ENCODE data around the gene SHD. TPM values are rescaled to one million over a fixed set of nuclear protein-coding genes. Genes with fewer than 3 reads are reported as not detected.

SHD gene
- total RNA-seq, 2 donors from 2014 or later: 2.8 to 6.6 TPM

DNA sequence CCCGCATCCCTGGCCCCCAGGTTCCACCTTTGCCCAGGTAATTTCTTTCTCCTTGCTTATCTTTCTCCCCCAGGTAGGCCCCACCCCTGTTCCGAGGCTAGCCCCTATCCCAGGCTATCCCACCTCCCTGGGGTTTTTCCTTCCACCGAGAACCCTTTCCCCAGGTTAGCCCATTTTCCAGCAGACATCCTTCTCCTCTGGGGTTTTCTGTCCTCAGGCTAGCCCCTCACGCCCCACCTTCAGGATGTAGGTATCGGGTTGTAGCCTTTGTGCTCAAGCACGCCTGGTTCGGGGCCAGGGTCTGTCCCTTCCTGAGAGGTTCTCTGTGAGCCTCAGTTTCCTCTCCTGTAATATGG is 26.2 kb downstream of the SHD start:
- H3K27ac Mint-ChIP-seq: no peak overlapping the region
- H3K36me3 ChIP-seq (ENCODE audit: control insufficient read depth, insufficient read depth, low read length): no peaks in the 10 kb centered on the region
- H3K4me1 ChIP-seq (ENCODE audit: control insufficient read depth, insufficient read depth, low read length): no peaks in the 10 kb centered on the region
- H3K4me3 ChIP-seq (ENCODE audit: low read length): no peak overlapping the region
- H3K9ac ChIP-seq (ENCODE audit: extremely low read depth, low read length, poor library complexity, severe bottlenecking): no peak overlapping the region
- peak; percentile 60 for DNase-seq
- H3K27ac ChIP-seq (ENCODE audit: low read depth, low read length): no peak overlapping the region
- H3K36me3 Mint-ChIP-seq (ENCODE audit: low read depth): peaks cover 19% of the 10 kb centered on the region
- H3K27me3 Mint-ChIP-seq (ENCODE audit: insufficient read depth): no peaks in the 10 kb centered on the region
- H3K9me3 ChIP-seq (ENCODE audit: control insufficient read depth, low read length): no peaks in the 10 kb centered on the region
- no peaks in the 10 kb centered on the region for H3K27me3 ChIP-seq (ENCODE audit: control insufficient read depth, insufficient read depth, low read length, poor library complexity, severe bottlenecking)
- H3K4me3 Mint-ChIP-seq: peak overlapping the region; percentile 51
- 87 to 98% methylated on average over 6 to 7 of the region's 7 CpGs for WGBS, 2 experiments (ENCODE audit: insufficient coverage in 1 of 2, insufficient read length in 1 of 2)
- H3K4me1 Mint-ChIP-seq: peaks cover 6% of the 10 kb centered on the region
- TF ChIP-seq, protein P1, sequence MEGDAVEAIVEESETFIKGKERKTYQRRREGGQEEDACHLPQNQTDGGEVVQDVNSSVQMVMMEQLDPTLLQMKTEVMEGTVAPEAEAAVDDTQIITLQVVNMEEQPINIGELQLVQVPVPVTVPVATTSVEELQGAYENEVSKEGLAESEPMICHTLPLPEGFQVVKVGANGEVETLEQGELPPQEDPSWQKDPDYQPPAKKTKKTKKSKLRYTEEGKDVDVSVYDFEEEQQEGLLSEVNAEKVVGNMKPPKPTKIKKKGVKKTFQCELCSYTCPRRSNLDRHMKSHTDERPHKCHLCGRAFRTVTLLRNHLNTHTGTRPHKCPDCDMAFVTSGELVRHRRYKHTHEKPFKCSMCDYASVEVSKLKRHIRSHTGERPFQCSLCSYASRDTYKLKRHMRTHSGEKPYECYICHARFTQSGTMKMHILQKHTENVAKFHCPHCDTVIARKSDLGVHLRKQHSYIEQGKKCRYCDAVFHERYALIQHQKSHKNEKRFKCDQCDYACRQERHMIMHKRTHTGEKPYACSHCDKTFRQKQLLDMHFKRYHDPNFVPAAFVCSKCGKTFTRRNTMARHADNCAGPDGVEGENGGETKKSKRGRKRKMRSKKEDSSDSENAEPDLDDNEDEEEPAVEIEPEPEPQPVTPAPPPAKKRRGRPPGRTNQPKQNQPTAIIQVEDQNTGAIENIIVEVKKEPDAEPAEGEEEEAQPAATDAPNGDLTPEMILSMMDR (conservative IDR thresholded peaks at IDR 0.05): no peak
- no peaks in the 10 kb centered on the region for H3K9me3 Mint-ChIP-seq

GRCh38 chr19:4305659-4306058 is 26.6 kb downstream of the SHD start:
- 92 to 94% methylated on average over 12 to 16 of the region's 16 CpGs for WGBS, 2 experiments (ENCODE audit: insufficient coverage in 1 of 2, insufficient read length in 1 of 2)
- no peaks in the 10 kb centered on the region for H3K9me3 ChIP-seq (ENCODE audit: control insufficient read depth, low read length)
- no peaks in the 10 kb centered on the region for H3K27me3 Mint-ChIP-seq (ENCODE audit: insufficient read depth)
- peak overlapping the region; percentile 51 for H3K4me3 Mint-ChIP-seq
- peaks cover 4% of the 10 kb centered on the region for H3K9me3 Mint-ChIP-seq
- H3K36me3 ChIP-seq (ENCODE audit: control insufficient read depth, insufficient read depth, low read length): peaks cover 3% of the 10 kb centered on the region
- DNase-seq: no peak
- no peak overlapping the region for H3K27ac ChIP-seq (ENCODE audit: low read depth, low read length)
- no peak overlapping the region for H3K4me3 ChIP-seq (ENCODE audit: low read length)
- H3K27me3 ChIP-seq (ENCODE audit: control insufficient read depth, insufficient read depth, low read length, poor library complexity, severe bottlenecking): no peaks in the 10 kb centered on the region
- H3K4me1 Mint-ChIP-seq: peaks cover 6% of the 10 kb centered on the region
- no peak overlapping the region for H3K9ac ChIP-seq (ENCODE audit: extremely low read depth, low read length, poor library complexity, severe bottlenecking)
- no peaks in the 10 kb centered on the region for H3K4me1 ChIP-seq (ENCODE audit: control insufficient read depth, insufficient read depth, low read length)
- H3K36me3 Mint-ChIP-seq (ENCODE audit: low read depth): peaks cover 23% of the 10 kb centered on the region
- H3K27ac Mint-ChIP-seq: no peak overlapping the region
- TF ChIP-seq, protein P1 (conservative IDR thresholded peaks at IDR 0.05): no peak

GRCh38 chr19:4310247-4311121 is 31.4 kb downstream of the SHD start:
- TF ChIP-seq, protein P1 (conservative IDR thresholded peaks at IDR 0.05): no peak
- Histone ChIP-seq H3K4me3 (ENCODE audit: low read length) (no peak overlapping the region), H3K27ac (ENCODE audit: low read depth, low read length) (no peak overlapping the region), H3K27me3 (ENCODE audit: control insufficient read depth, insufficient read depth, low read length, poor library complexity, severe bottlenecking) (no peaks in the 10 kb centered on the region), H3K9me3 (ENCODE audit: control insufficient read depth, low read length) (no peaks in the 10 kb centered on the region), H3K4me1 (ENCODE audit: control insufficient read depth, insufficient read depth, low read length) (no peaks in the 10 kb centered on the region), H3K9ac (ENCODE audit: extremely low read depth, low read length, poor library complexity, severe bottlenecking) (no peak overlapping the region), H3K36me3 (ENCODE audit: control insufficient read depth, insufficient read depth, low read length) (peaks cover 5% of the 10 kb centered on the region)
- peaks cover 45% of the 10 kb centered on the region for H3K36me3 Mint-ChIP-seq (ENCODE audit: low read depth)
- no peaks in the 10 kb centered on the region for H3K4me1 Mint-ChIP-seq
- 93 to 94% methylated on average over 16 to 22 of the region's 22 CpGs for WGBS, 2 experiments (ENCODE audit: insufficient coverage in 1 of 2, insufficient read length in 1 of 2)
- H3K27ac Mint-ChIP-seq: no peak overlapping the region
- DNase-seq: peak; percentile 87
- peaks cover 5% of the 10 kb centered on the region for H3K9me3 Mint-ChIP-seq
- no peaks in the 10 kb centered on the region for H3K27me3 Mint-ChIP-seq (ENCODE audit: insufficient read depth)
- no peak overlapping the region for H3K4me3 Mint-ChIP-seq

Data from endodermal cell (in vitro differentiated cells).